A673 (cell line): ENCODE results near the gene CST9.

Source experiments
- CTCF ChIP-seq: fragments of 300-800, 200-600 bp; sonication (generic); conservative IDR thresholded peaks from 2 replicates; pipeline ENCODE4 v1.5.1; 2017; ENCODE audit warnings: low read depth, mild to moderate bottlenecking, antibody characterized with exemption, low read length, moderate library complexity, mixed read lengths
- EZH2 ChIP-seq: fragments of 200-600 bp; sonication (generic); IDR thresholded peaks from 2 replicates; pipeline ENCODE4 v1.6.1; 2017; ENCODE audit warnings: borderline replicate concordance, low read depth, mild to moderate bottlenecking, mixed read lengths, antibody characterized with exemption, low read length; ENCODE audit not compliant: poor library complexity, severe bottlenecking

GRCh38 chr20:23627501-23627900 is 21.8 kb upstream of the CST9 start:
- no peak for TF ChIP-seq CTCF
- no peak for TF ChIP-seq EZH2
